BLaER1 treated with 17β-estradiol and CSF1 and Interleukin-3, amounts not matched to agents 10 nM and 100 nM (cell line): ENCODE data around the gene NGRN.

ENCODE experiments used
- H3K27ac ChIP-seq, 11 experiments: shearing (Covaris generic); formaldehyde crosslinking; 2 replicates each; pipeline ENCODE4 v1.8.1; 2022
- H3K27me3 ChIP-seq, 11 experiments: shearing (Covaris generic); formaldehyde crosslinking; 2 replicates each; pipeline ENCODE4 v1.8.1; 2022
- H3K36me3 ChIP-seq, 11 experiments: shearing (Covaris generic); formaldehyde crosslinking; 2 replicates each; pipeline ENCODE4 v1.8.1; 2022
- H3K4me1 ChIP-seq, 10 experiments: shearing (Covaris generic); formaldehyde crosslinking; 2 replicates each; pipeline ENCODE4 v1.8.1; 2022
- H3K4me2 ChIP-seq, 11 experiments: shearing (Covaris generic); formaldehyde crosslinking; 2 replicates each; pipeline ENCODE4 v1.8.1; 2022
- H3K4me3 ChIP-seq, 10 experiments: shearing (Covaris generic); formaldehyde crosslinking; 2 replicates each; pipeline ENCODE4 v1.8.1; 2022
- H3K9ac ChIP-seq, 11 experiments: shearing (Covaris generic); formaldehyde crosslinking; 2 replicates each; pipeline ENCODE4 v1.8.1; 2022
- H3K9me3 ChIP-seq, 11 experiments: shearing (Covaris generic); formaldehyde crosslinking; replicated peaks in 1 of 11; 2 replicates each; pipeline ENCODE4 v1.8.1; 2022
- H4K20me1 ChIP-seq, 11 experiments: shearing (Covaris generic); formaldehyde crosslinking; 2 replicates each; pipeline ENCODE4 v1.8.1; 2022
- Cebpa-rat ChIP-seq, 11 experiments: shearing (Covaris generic); IDR thresholded peaks; 2 replicates each; pipeline ENCODE4 v1.8.1; 2022

NGRN gene

GRCh38 chr15:90225504-90226234, 39.8 kb upstream of the NGRN start:
- H3K36me3 ChIP-seq: peaks cover 72 to 100% (median 93%) of the 10 kb centered on the region in 11 experiments

GRCh38 chr15:90227336-90227735, 38.1 kb upstream of the NGRN start:
- Histone ChIP-seq H3K9me3 (no peaks in the 10 kb centered on the region), H3K4me2 (no peak overlapping the region), H3K27me3 (no peaks in the 10 kb centered on the region), H3K9ac (0 out of 22 replicates have a peak overlapping the region, but pooled peaks of 1 of the 11 experiments have one; percentile 6), H3K4me3 (no peak overlapping the region), H3K27ac (no peak overlapping the region), H3K4me1 (peaks cover 25 to 57% (median 53%) of the 10 kb centered on the region in 10 experiments), H4K20me1 (peaks cover 13 to 83% (median 36%) of the 10 kb centered on the region in 11 experiments; a peak in 19 of 22 replicates), H3K36me3 (peaks cover 72 to 86% (median 84%) of the 10 kb centered on the region in 11 experiments)
- no peak for TF ChIP-seq Cebpa-rat (IDR thresholded peaks at IDR 0.05)

More at GRCh38 chr15:90225504-90226234, 39.8 kb upstream of the NGRN start:
- no peak for TF ChIP-seq Cebpa-rat (IDR thresholded peaks at IDR 0.05)
- Histone ChIP-seq H3K4me3 (no peak overlapping the region), H3K9me3 (no peaks in the 10 kb centered on the region), H3K27me3 (no peaks in the 10 kb centered on the region), H3K27ac (no peak overlapping the region), H3K9ac (peak overlapping the region in 1 of 11 experiments; percentile 25; a peak in 1 of 22 replicates), H3K4me1 (peaks cover 9 to 57% (median 52%) of the 10 kb centered on the region in 10 experiments), H4K20me1 (peaks cover 7 to 80% (median 26%) of the 10 kb centered on the region in 11 experiments; a peak in 18 of 22 replicates), H3K4me2 (no peak overlapping the region)

- no peak for TF ChIP-seq Cebpa-rat (IDR thresholded peaks at IDR 0.05)
- Histone ChIP-seq H3K4me1 (peaks cover 32 to 57% (median 53%) of the 10 kb centered on the region in 10 experiments), H3K36me3 (peaks cover 72 to 78% (median 77%) of the 10 kb centered on the region in 11 experiments), H3K4me3 (no peak overlapping the region), H4K20me1 (peaks cover 15 to 89% (median 39%) of the 10 kb centered on the region in 11 experiments; a peak in 19 of 22 replicates), H3K4me2 (no peak overlapping the region), H3K9me3 (no peaks in the 10 kb centered on the region), H3K27me3 (no peaks in the 10 kb centered on the region), H3K9ac (peak overlapping the region in 1 of 11 experiments; percentile 6; a peak in 1 of 22 replicates), H3K27ac (no peak overlapping the region)
Measured at GRCh38 chr15:90227816-90228772, 37.4 kb upstream of the NGRN start.

GRCh38 chr15:90228960-90229359, 36.5 kb upstream of the NGRN start:
- peaks cover 32 to 49% (median 46%) of the 10 kb centered on the region in 10 experiments for H3K4me1 ChIP-seq
- H4K20me1 ChIP-seq: peaks cover 15 to 86% (median 36%) of the 10 kb centered on the region in 11 experiments; a peak in 19 of 22 replicates
- TF ChIP-seq Cebpa-rat (IDR thresholded peaks at IDR 0.05): no peak
- H3K9me3 ChIP-seq: no peaks in the 10 kb centered on the region
- no peak overlapping the region for H3K4me3 ChIP-seq
- H3K27ac ChIP-seq: no peak overlapping the region
- no peaks in the 10 kb centered on the region for H3K27me3 ChIP-seq
- H3K9ac ChIP-seq: no peak overlapping the region
- peaks cover 63 to 70% (median 68%) of the 10 kb centered on the region in 11 experiments for H3K36me3 ChIP-seq
- H3K4me2 ChIP-seq: no peak overlapping the region

GRCh38 chr15:90230071-90230494, 35.4 kb upstream of the NGRN start:
- Histone ChIP-seq H3K27me3 (no peaks in the 10 kb centered on the region), H3K4me1 (peaks cover 41 to 48% (median 45%) of the 10 kb centered on the region in 10 experiments), H4K20me1 (peaks cover 9 to 74% (median 32%) of the 10 kb centered on the region in 11 experiments; a peak in 18 of 22 replicates), H3K4me2 (peak overlapping the region; percentile 85 to 100 (median 94)), H3K9ac (peak overlapping the region in 8 of 11 experiments; percentile 56 to 91 (median 86); a peak in 16 of 22 replicates), H3K36me3 (peaks cover 53 to 58% (median 57%) of the 10 kb centered on the region in 11 experiments), H3K27ac (peak overlapping the region in 8 of 11 experiments; percentile 66 to 89 (median 82); a peak in 11 of 22 replicates), H3K9me3 (no peaks in the 10 kb centered on the region), H3K4me3 (no peak overlapping the region)
- TF ChIP-seq Cebpa-rat (IDR thresholded peaks at IDR 0.05): no peak

GRCh38 chr15:90230610-90231009, 34.9 kb upstream of the NGRN start:
- Histone ChIP-seq H3K36me3 (peaks cover 48 to 55% (median 52%) of the 10 kb centered on the region in 11 experiments), H3K4me3 (peak overlapping the region in 7 of 10 experiments; percentile 6 to 95 (median 86); a peak in 8 of 20 replicates), H3K27ac (peak overlapping the region in 10 of 11 experiments; percentile 18 to 89 (median 78); a peak in 20 of 22 replicates), H3K9ac (peak overlapping the region; percentile 34 to 91 (median 84); a peak in 20 of 22 replicates), H3K27me3 (no peaks in the 10 kb centered on the region), H3K4me1 (peaks cover 41 to 47% (median 45%) of the 10 kb centered on the region in 10 experiments), H4K20me1 (peaks cover 5 to 69% (median 28%) of the 10 kb centered on the region in 11 experiments; a peak in 18 of 22 replicates), H3K9me3 (no peaks in the 10 kb centered on the region), H3K4me2 (peak overlapping the region; percentile 85 to 100 (median 94))
- no peak for TF ChIP-seq Cebpa-rat (IDR thresholded peaks at IDR 0.05)

GRCh38 chr15:90231028-90232017, 34.1 kb upstream of the NGRN start:
- H3K4me2 ChIP-seq: peak overlapping the region; percentile 85 to 100 (median 94)
- peaks cover 41 to 55% (median 46%) of the 10 kb centered on the region in 11 experiments for H3K36me3 ChIP-seq
- peak overlapping the region in 10 of 11 experiments; percentile 18 to 89 (median 78); a peak in 20 of 22 replicates for H3K27ac ChIP-seq
- H3K4me3 ChIP-seq: peak overlapping the region; percentile 77 to 95 (median 88); a peak in 17 of 20 replicates
- peaks cover 41 to 47% (median 45%) of the 10 kb centered on the region in 10 experiments for H3K4me1 ChIP-seq
- TF ChIP-seq Cebpa-rat (IDR thresholded peaks at IDR 0.05): 0 out of 22 replicates have a peak, but pooled peaks of 1 of the 11 experiments have one; percentile 21
- H3K9me3 ChIP-seq: no peaks in the 10 kb centered on the region
- H3K9ac ChIP-seq: peak overlapping the region; percentile 56 to 91 (median 85); a peak in 20 of 22 replicates
- no peaks in the 10 kb centered on the region for H3K27me3 ChIP-seq
- peaks cover 5 to 67% (median 28%) of the 10 kb centered on the region in 11 experiments; a peak in 17 of 22 replicates for H4K20me1 ChIP-seq
